ENCODE data around the gene PRKAG1. TPM values are rescaled to one million over a fixed set of nuclear protein-coding genes. Genes with fewer than 3 reads are reported as not detected.

Gene PRKAG1
- total and polyA plus RNA-seq, 2 donors from 2014 or later, result 57.1 to 58.4 TPM

GRCh38 chr12:49032679-49033447 is 14.3 kb upstream of the PRKAG1 start:
- FAIRE-seq, result no peak

GRCh38 chr12:49032276-49032675 is 13.7 kb upstream of the PRKAG1 start:
- Histone ChIP-seq H3K27me3 (ENCODE audit: control insufficient read depth, insufficient read depth, low read length) (no peaks in the 10 kb centered on the region), H3K9me3 (ENCODE audit: control insufficient read depth in 2 of 3, insufficient read depth in 1 of 3, low read length in 3 of 3) (no peaks in the 10 kb centered on the region), H3K4me1 (ENCODE audit: control insufficient read depth in 2 of 3, insufficient read depth in 2 of 3, low read depth in 1 of 3, low read length in 3 of 3) (no peaks in the 10 kb centered on the region), H3K4me3 (ENCODE audit: low read length in 3 of 3) (no peak overlapping the region), H3K27ac (ENCODE audit: low read depth in 2 of 2, low read length in 2 of 2) (no peak overlapping the region), H3K9ac (ENCODE audit: low read length in 3 of 3) (no peak overlapping the region), H3K36me3 (ENCODE audit: control insufficient read depth in 2 of 3, insufficient read depth in 3 of 3, low read length in 3 of 3) (peaks cover 3 to 49% (median 43%) of the 10 kb centered on the region in 3 donors)
- intact Hi-C loops (cut with DNase I), result no loop called here
- TF ChIP-seq, protein P1, sequence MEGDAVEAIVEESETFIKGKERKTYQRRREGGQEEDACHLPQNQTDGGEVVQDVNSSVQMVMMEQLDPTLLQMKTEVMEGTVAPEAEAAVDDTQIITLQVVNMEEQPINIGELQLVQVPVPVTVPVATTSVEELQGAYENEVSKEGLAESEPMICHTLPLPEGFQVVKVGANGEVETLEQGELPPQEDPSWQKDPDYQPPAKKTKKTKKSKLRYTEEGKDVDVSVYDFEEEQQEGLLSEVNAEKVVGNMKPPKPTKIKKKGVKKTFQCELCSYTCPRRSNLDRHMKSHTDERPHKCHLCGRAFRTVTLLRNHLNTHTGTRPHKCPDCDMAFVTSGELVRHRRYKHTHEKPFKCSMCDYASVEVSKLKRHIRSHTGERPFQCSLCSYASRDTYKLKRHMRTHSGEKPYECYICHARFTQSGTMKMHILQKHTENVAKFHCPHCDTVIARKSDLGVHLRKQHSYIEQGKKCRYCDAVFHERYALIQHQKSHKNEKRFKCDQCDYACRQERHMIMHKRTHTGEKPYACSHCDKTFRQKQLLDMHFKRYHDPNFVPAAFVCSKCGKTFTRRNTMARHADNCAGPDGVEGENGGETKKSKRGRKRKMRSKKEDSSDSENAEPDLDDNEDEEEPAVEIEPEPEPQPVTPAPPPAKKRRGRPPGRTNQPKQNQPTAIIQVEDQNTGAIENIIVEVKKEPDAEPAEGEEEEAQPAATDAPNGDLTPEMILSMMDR (IDR thresholded peaks at IDR 0.05; ENCODE audit: borderline replicate concordance, extremely low read depth, insufficient read depth), result no peak
- FAIRE-seq, result no peak
- peak in 1 of 5 donors; percentile 40 for DNase-seq

More at GRCh38 chr12:49032679-49033447, 14.3 kb upstream of the PRKAG1 start:
- intact Hi-C loops (cut with DNase I), result no loop called here
- peak in 1 of 5 donors; percentile 56 for DNase-seq
- H3K4me3 ChIP-seq (ENCODE audit: low read length in 3 of 3), result no peak overlapping the region
- H3K36me3 ChIP-seq (ENCODE audit: control insufficient read depth in 2 of 3, insufficient read depth in 3 of 3, low read length in 3 of 3), result peaks cover 3 to 52% (median 43%) of the 10 kb centered on the region in 3 donors
- no peak overlapping the region for H3K9ac ChIP-seq (ENCODE audit: low read length in 3 of 3)
- no peaks in the 10 kb centered on the region for H3K9me3 ChIP-seq (ENCODE audit: control insufficient read depth in 2 of 3, insufficient read depth in 1 of 3, low read length in 3 of 3)
- TF ChIP-seq, protein P1 (IDR thresholded peaks at IDR 0.05; ENCODE audit: borderline replicate concordance, extremely low read depth, insufficient read depth), result no peak
- no peaks in the 10 kb centered on the region for H3K27me3 ChIP-seq (ENCODE audit: control insufficient read depth, insufficient read depth, low read length)
- H3K4me1 ChIP-seq (ENCODE audit: control insufficient read depth in 2 of 3, insufficient read depth in 2 of 3, low read depth in 1 of 3, low read length in 3 of 3), result no peaks in the 10 kb centered on the region
- no peak overlapping the region for H3K27ac ChIP-seq (ENCODE audit: low read depth in 2 of 2, low read length in 2 of 2)

- no peaks in the 10 kb centered on the region for H3K27me3 ChIP-seq (ENCODE audit: control insufficient read depth, insufficient read depth, low read length)
- H3K4me3 ChIP-seq (ENCODE audit: low read length in 3 of 3), result no peak overlapping the region
- no peaks in the 10 kb centered on the region for H3K9me3 ChIP-seq (ENCODE audit: control insufficient read depth in 2 of 3, insufficient read depth in 1 of 3, low read length in 3 of 3)
- TF ChIP-seq, protein P1 (IDR thresholded peaks at IDR 0.05; ENCODE audit: borderline replicate concordance, extremely low read depth, insufficient read depth), result no peak
- no peak overlapping the region for H3K9ac ChIP-seq (ENCODE audit: low read length in 3 of 3)
- FAIRE-seq (no peak), DNase-seq (peak in 1 of 5 donors; percentile 67)
- intact Hi-C loops (cut with DNase I), result no loop called here
- peaks cover 3 to 44% (median 39%) of the 10 kb centered on the region in 3 donors for H3K36me3 ChIP-seq (ENCODE audit: control insufficient read depth in 2 of 3, insufficient read depth in 3 of 3, low read length in 3 of 3)
- H3K27ac ChIP-seq (ENCODE audit: low read depth in 2 of 2, low read length in 2 of 2), result no peak overlapping the region
- no peaks in the 10 kb centered on the region for H3K4me1 ChIP-seq (ENCODE audit: control insufficient read depth in 2 of 3, insufficient read depth in 2 of 3, low read depth in 1 of 3, low read length in 3 of 3)
Measured at GRCh38 chr12:49031573-49032161, 13.1 kb upstream of the PRKAG1 start.
